Ramos (cell line): Measurements from ENCODE around the gene CBFA2T3.
"Not testable (repeated sequence)": the region's sequence is repeated elsewhere in the genome, so short reads cannot be mapped to it uniquely, and the experiment has no call there.

Experiments
- in situ Hi-C: fragments of 300-500 bp; cut with MboI; formaldehyde crosslinking; loops from one replicate; pipeline ENCODE4 v1.14.3; 2022; ENCODE audit warnings: low sequenced_read_pairs; ENCODE audit not compliant: unreplicated experiment

The CBFA2T3 gene

DNA sequence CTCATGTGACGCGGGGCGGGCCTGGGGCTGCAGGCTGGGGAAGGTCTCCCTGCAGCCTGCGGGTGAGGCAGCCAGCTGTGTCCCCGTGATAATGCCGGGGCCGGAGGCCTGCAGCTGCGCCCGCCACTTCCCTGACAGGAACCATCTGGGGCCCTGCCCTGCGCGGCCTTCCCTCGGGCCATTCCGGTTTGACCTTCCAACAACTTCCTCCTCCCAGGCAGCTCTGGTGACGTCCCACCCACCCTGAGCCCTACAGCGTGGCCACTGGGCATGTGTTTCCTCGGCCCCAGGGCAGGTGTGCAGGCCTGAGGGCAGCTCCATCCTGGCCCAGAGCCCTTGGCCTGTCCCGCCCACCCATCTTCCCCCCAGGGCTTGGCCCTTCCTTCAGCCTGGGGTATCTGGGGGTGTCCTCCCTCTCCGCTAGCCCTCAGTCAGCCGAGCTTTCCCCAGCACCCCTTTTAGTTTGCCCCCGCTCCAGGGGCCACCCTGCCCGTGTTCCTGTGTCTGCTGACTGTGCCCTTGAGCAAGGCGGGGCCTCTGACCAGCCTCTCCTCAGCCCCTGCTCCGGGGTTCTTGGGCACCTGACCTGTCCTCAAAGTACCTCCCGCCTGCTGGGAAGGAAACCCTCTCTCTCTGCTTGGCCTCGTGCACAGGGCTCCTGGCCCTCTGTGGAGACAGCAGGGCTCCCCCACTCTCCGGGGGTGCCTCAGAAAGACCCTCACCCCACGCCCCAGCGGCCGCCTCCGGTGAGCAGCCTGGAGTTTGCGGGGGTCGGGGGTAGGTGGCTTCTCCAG is at the start of gene CBFA2T3:
CBFA2T3 (minus strand) TSS at position 190 of the 794 bp plus-strand sequence. CDS start 400 bp downstream, outside the sequence.
- in situ Hi-C loops: loop anchor here (25.0 kb wide), 1 partner anchor 1165 kb away; no protein-coding TSS in a partner anchor

DNA sequence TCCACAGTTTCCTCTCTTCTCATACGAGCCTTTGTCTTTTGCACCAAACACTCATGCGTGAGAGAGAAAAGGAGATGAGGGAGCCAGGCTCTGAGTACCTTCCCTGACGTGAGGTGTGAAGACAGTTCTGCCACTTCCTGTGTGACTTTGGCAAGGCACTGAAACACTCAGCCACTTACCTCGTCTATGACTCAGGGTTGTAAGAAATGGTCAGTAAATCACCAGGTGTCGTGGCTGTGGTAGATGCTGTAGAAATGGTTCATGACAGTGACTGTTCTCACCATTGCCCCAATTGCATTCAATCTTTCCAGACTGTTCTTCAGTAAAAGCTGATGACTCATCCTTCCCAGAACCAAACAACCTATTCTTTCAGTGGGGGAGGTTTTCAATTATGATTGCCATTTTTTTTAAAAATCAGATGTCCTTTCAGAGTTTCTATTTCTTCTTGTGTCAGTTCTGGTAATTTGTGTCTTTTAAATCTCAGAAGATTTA is 49.2 kb upstream of the CBFA2T3 start:
- in situ Hi-C loops: no loop called here

DNA sequence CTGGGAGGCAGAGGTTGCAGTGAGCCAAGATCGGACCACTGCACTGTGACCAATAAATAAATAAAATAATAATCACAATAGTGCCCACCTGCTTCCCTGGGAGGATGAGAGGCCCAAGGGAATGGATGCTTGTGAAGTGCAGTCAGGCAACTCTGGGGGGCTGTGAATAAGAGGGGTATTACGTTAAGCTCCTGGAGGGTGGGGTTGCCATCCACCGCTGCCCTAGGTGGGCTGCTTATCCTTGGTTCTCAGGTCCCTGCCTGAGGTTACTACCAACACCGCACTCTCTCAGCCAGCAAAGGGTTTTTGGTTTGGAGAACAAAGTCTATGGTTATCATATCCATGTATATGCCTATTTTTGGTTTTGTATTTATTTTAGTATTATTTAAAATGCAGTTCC is 48.6 kb upstream of the CBFA2T3 start:
- in situ Hi-C loops: no loop called here

DNA sequence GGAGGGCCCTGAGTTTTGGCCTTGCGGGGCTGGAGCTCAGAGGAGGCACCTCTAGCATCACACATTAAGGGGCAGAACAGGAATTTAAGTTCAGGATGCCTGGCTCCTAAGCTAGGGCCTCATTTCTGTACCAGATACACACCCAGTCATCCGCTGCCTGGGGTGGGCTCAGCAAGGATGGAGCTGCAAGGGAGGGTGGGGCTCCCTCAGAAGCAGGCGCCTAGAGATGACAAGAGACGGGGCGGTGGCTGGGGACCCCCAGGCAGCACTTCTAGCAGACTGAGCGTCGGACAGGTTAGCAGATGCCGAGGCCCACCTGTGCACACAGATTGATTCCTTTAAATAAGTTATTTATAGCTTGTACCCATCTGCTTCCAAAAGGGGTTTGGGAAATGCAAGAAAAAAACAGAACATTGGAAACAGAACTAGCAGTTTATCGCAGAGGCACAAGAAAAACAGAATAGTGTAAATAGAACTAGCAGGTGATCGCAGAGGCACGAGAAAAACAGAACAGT is 47.6 kb upstream of the CBFA2T3 start:
- in situ Hi-C loops: no loop called here

DNA sequence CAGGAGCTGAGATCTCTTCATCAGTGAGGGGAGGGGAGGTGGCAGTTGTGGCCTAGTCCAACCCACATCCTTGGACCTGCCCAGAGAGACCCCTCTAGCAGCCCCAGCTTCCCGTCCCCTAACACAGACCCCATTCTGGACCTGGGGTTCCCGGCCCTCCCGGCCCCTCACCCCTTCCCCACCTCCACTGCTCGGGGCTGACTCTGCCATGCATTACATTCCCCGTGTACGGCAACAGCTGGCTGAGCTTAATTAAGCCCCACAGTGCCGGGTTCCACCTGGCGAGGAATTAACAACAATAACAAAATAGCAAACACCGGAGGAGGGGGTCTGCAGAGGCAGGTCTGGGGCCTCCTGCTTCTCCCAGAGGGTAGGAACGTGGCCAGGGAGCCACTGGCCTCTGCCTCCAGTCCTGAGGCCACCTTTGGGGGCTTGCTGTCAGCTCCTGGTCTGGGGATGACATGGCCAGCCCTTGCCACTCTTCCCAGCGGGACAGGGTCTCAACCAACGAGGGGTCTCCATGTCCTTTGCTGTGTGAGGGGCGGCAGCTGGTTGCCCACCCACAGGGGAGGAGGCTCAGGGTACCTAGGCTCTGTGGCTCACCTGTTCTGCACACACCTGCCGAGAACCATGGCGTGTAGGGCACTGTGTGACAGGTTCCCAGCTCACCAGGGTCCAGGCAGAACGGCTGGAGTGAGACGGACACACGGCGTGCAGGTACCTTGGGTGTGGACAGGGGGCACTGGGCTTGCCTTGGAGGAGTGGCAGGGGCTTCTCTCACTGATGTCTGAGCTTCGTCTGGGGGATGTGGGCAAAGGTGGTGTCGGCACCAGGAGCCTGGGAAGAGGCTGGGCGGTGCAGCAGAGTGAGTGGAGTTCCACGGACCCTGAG is 46.9 kb upstream of the CBFA2T3 start:
- in situ Hi-C loops: no loop called here

DNA sequence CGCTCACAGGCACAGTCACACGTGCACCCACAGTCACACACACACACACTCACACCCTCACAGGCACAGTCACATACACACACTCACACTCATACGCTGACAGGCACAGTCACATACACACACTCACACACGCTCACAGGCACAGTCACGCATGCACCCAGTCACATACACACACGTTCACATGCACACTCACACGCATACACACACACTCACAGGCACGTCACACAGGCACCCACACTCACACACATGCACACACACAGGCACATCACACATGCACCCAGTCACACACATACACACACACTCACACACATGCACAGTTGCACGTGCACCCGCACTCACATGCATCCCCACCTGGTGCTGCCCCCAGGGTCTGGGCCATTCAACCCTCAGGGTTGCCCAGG is 46.1 kb upstream of the CBFA2T3 start:
- in situ Hi-C loops: no loop called here

DNA sequence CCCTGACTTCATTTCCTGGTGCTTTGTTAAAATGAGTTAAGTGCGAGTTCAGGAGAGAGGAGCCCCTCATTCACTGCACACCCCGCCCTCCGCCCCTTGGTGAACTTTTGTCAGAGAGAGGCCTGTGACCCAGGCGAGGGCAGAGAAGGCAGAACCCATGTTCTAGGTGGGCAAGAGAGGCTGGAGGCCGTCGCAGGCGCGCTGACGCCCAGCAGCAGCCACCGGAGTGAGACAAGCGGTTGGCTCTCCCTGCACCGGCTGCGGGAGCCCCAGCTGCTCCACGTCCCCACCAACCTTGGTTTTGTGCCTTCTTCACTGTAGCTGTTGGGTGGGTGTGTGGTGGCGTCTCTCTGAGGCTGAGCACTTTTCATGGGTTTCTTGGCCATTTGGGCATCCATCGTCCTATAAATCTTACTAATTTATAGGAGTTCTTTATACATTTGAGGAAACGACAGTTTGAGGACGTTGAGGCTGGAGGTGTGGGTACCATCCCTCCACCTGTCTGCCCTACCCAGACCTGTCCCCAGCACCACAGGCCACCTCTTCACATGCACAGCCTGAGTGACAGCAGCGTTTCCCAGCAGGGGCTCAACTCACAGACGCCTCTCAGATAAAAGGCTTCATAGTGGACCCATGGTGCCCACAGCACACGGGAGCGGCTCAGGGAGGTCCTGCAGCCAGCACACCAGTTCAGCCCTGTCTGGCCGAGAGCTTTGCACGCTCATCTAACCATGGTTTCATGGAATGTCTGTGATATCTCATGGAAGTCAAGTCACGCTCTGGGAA is 45.2 kb upstream of the CBFA2T3 start:
- in situ Hi-C loops: no loop called here

DNA sequence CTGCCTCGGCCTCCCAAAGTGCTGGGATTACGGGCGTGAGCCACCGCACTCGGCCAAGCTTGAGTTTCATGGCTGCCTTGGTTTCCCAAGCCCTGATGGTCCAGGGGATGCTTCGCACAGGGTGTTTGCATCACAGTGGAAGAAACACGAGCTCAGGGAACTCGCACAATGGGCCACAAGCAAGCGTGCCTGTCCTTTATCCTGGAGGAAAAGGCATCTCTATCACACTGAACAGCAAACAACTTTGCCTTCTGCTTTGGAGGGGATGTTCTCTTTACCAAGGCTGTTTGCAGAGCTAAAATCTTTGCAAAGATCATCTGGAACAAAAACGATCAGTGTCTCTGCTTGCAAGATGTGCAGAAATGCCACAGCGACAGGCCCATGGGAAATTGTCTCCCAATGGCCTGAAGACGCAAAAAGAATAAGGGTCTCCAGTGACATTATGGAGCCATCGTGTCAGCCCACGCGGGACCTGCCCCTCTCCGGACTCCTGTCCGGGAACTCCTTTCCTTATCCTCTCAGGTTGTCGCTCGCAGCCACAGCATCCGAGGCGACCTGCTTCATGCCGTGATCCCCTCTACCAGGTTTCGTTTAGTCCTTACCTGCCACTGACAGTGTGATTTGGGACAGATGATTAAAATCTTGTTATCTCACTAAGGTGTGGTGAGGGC is 44.1 kb upstream of the CBFA2T3 start:
- in situ Hi-C loops: no loop called here

DNA sequence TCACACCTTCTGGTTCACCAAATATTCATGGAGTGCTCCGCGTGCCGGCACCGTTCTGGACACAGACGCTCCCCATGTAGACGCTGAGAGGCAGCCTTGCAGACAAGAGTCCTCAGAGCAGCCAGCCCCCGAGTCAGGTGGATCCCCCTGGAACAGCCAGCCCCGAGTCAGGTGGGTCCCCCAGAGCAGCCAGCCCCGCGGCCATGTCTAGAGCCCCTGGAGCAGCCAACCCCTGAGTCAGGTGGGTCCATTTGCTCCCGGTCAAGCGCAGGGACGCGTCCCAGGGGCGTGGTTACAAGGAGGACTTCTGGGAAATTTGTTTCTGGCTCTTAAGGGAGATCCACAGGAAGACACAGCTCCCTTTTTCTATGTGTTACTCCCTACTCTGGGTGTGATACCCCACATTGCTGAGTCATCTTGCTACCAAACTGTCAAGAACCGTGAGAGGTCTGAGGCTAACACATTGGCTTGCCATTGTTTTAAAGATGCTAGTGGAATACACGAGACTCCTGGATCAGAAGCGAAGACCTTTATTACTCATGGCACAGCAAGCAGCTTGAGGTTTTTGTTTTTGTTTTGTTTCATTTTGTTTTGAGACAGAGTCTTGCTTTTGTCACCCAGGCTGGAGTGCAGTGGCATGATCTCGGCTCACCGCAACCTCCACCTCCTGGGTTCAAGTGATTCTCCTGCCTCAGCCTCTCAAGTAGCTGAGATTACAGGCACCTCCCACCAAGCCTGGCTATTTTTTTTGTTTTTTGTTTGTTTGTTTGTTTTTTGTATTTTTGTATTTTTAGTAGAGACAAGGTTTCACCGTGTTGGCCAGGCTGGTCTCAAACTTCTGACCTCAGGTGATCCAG is 43.3 kb upstream of the CBFA2T3 start:
- in situ Hi-C loops: no loop called here

DNA sequence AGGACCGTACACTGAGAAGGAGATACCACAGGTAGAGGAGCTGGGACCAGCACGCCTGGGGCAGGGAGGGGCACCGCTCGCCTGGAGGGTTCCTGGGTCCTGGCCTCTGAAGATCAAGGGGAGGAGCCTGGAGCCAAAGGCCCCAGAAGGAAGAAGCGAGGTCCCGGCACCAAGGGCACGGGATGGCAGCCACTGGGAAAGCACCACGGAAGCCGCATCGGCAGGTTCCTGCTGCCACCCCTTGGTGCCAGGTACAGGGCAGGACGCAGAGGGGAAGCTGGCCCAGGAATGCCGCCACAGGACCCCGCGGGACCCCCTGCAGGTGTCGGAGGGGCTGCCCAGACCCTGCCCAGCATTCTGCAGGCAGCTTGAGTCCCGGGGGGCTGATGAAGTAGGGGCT is 42.5 kb upstream of the CBFA2T3 start:
- in situ Hi-C loops: no loop called here

DNA sequence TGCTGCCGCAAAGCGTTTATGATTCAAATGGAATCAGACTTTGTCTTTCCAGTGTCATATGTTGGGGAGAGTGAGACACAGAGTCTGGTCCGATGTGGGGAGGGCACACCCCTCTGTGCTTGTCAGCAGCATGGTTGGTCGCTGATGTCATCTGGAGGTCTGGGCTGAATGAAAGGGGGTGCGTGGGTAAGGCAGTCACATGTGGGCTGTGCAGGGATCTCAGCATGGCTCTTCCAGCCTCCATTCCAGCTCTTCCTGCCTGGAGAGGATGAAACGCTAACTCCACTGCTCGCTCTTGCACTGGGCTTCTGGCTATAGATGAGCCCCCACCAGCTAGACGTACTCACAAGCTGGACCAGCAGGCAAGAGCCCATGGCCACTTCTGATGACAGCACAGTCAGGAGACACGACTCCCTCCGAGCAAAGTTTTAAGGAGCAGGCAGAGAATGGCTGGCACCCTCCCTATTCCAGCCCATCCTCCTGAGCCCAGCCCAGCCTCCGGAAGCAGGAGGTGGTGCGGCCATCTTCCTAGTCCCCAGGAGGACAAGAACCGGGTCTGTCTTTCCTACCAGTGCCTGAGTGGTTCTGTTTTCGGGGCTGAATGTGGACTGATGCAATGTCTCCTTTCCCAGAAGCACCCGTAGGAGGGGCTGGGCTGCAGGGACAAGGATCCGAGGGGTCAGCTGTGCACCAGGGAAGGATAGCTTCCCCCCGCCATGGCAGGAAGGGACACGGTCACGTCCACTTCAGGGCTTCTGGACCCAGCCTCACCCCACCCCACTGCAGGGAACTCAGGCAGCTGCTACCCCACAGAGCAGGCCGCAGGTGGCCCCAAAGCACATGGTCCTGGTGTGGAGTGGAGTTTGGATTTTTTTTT is 41.5 kb upstream of the CBFA2T3 start:
- in situ Hi-C loops: no loop called here

DNA sequence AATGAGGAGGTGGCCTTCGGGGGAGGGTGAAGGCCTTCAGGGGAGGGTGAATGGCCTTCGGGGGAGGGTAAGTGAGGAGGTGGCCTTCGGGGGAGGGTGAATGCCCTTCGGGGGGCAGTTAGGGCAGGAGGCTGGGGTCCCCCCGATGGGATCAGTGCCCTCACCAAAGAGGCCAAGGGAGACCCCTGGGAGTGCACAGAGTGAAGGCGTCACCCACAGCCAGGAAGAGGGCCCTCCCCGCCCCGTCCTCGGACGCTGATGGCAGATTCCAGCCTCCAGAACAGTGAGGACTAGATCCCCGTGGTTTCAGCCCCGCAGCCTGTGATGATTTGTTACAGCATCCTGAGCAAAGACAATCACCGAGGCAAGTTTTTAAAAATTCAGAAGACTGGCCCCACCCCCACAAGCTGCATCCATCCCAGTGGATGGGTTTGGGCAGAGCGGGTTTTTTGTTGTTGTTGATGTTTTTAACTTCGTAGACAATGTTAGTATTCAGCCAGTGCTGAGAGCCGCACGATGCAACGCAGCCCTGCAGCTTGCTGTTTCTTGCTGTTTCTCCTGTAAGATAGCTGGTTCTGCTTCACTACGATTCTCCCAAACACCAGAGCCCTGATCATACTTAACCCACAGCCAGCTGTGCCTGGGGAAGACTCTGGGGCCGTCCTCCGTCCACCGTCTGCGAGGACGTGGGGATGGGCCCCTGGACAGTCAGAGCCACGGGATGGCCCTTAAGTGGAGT is 40.7 kb upstream of the CBFA2T3 start:
- in situ Hi-C loops: no loop called here

DNA sequence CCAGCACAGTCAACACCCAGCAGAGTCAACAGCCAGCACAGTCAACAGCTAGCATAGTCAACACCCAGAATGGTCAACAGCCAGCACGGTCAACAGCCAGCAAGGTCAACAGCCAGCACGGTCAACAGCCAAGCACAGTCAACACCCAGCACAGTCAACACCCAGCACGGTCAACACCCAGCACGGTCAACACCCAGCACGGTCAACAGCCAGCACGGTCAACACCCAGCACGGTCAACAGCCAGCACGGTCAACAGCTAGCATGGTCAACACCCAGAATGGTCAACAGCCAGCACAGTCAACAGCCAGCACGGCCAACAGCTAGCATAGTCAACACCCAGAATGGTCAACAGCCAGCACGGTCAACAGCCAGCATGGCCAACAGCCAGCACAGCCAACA is 39.6 kb upstream of the CBFA2T3 start:
- in situ Hi-C loops: not testable (repeated sequence)

DNA sequence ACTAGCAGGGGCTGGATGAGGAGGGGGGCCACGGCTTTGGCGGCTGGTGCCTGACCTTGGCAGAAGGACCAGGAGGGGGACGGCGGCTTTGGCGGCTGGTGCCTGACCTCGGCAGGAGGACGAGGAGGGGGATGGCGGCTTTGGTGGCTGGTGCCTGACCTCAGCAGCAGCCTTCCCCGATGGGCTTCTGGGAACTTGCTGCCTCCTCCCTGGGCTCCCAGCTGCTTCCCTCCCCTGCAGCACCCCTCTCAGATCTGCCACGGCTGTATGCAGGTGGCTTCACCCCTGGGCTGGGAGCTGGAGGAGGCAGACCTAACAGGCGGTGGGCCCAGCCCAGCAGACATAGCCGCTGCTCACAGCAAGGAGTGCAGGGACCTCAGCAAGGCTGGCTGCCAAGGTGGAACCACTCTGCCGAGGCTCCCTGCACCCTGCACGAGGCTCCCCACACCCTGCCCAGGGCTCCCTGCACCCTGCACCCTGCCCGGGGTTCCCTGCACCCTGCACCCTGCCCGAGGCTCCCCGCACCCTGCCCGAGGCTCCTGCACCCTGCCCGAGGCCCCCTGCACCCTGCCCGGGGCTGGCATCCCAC is 38.4 kb upstream of the CBFA2T3 start:
- in situ Hi-C loops: no loop called here

DNA sequence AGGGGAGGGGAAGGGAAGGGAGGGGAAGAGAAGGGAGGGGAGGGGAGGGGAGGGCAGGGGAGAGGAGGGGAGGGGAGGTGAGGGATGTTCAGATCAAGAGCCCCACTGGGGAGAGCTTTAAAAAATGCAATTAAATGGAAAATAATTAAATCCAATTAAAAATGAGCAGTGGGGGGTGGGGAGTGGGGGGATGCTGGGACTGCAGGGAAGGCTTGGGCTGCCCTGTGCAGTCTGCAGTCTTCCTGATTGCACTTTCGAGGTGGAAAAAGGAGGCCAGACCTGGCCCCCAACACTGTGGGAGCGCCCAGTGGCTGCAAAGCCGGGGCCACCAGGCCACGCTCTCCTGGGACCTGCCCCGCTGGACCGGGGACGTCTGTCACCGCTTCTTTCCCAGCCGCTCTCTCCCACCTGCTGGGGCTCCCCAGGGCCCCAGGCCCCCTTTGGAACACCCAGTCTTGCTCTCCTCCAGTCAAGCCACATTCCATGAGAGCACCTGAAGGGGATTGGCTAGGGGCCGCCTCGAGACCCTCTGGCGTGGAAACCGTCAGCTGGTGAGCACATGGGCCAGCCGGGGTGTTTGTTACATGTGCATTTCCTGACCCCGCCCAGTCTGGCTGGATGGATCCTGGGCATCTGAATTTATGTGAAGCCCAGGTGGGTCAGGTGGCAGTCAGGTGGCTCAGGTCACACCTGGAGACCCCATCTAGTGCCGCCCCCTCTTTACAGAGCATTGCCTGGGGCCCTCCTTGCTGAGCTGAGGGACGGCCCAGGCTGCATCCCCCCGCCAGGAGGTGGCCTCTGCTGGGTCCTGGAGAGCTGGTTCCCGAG is 37.6 kb upstream of the CBFA2T3 start:
- in situ Hi-C loops: no loop called here
